Testis (tissue), 2 donors: ENCODE data around the gene CYBA.

ENCODE experiments used
- CTCF ChIP-seq, 3 experiments: fragments of 450-650 bp in 2 of 3; fragments of 200-600 bp in 1 of 3; sonication (generic) in 1 of 3; IDR thresholded peaks; one replicate each; pipeline ENCODE4 v1.5.1; 2016 to 2019; ENCODE audit warnings: antibody characterized with exemption in 3 of 3, mild to moderate bottlenecking in 2 of 3, moderate library complexity in 1 of 3
- POLR2A ChIP-seq: fragments of 450-650 bp; IDR thresholded peaks from one replicate; pipeline ENCODE4 v1.6.1; 2017; ENCODE audit warnings: antibody characterized with exemption, mild to moderate bottlenecking, moderate library complexity

GRCh38 chr16:88653101-88653500, 2.2 kb upstream of the CYBA start:
- TF ChIP-seq CTCF (IDR thresholded peaks at IDR 0.05) (no peak), POLR2A (no peak)
